GM21737 (cell line): ENCODE results near the gene FAM118A.
"Not testable (repeated sequence)": the region's sequence is repeated elsewhere in the genome, so short reads cannot be mapped to it uniquely, and the experiment has no call there.

Experiments
- ATAC-seq: cut with Tn5 transposase; IDR thresholded peaks from one replicate; pipeline ENCODE4 v1.9.1; 2021; ENCODE audit warnings: mild to moderate bottlenecking, moderate library complexity; ENCODE audit not compliant: unreplicated experiment

FAM118A gene

GRCh38 chr22:45309422-45310227 lies at the start of gene FAM118A:
Gene FAM118A, plus strand, starts transcription at chr22:45309934. Its CDS starts 12,446 bp downstream, at chr22:45322380.
- peak; percentile 66 for ATAC-seq

- ATAC-seq = not testable (repeated sequence)
Measured at GRCh38 chr22:45260395-45260759, 49.4 kb upstream of the FAM118A start.

GRCh38 chr22:45261407-45262088 lies 48.2 kb upstream of the FAM118A start:
- no peak for ATAC-seq

DNA sequence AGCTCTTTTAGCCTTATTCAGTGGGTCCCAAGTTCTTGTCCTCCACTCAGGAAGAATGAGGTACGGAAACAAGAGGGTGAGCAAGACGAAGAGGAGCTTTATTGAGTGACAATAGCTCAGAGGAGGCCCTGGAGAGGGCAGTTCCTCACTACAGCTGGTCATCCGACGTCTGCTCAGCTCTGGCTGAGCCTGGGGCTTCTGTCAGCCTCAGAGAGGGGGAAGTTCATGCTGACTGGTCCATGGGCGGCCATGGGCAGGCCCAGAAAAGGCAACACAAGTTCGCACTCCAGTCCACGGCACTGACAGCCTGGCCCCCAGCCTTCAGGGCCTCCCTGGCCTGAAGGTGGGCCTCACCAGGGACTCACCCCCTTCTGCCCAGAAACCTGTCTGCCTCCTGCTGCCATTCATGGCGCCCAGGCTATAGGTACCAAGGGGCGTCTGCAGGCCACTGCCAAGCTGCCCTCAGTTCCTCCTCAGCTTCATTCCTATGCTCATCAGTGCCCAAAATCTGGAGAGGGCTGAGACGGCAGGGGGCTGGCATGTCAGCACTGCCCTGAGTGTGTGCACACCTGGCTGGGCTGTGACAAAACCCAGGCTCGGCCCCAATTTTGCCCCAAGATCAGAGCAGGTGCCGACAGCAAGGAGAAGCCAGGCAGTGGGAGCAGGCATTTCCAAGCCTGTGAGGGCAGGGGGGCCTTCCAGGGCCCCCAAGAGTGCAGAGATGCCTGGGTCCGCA lies 47.4 kb upstream of the FAM118A start:
- ATAC-seq = no peak

GRCh38 chr22:45262931-45263462 lies 46.7 kb upstream of the FAM118A start:
- peak; percentile 27 for ATAC-seq

- ATAC-seq = peak; percentile 59
Measured at GRCh38 chr22:45263463-45264269, 46.1 kb upstream of the FAM118A start.

DNA sequence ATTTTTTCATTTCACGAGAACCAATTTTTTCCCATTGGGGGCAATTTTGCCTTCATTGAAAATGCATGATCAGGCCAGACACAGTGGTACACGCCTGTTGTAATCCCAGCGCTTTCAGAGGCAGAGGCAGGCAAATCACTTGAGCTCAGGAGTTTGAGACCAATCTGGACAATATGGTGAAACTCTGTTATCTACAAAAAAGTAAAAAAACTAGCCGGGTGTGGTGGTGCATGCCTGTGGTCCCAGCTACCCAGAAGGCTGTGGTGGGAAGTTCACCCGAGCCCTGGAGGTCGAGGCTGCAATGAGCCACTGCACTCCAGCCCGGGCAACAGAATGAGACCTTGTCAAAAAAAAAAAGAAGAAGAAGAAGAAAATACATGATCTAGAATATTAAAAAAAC lies 44.2 kb upstream of the FAM118A start:
- ATAC-seq = no peak

- ATAC-seq = peak; percentile 19
Measured at GRCh38 chr22:45268167-45268957, 41.4 kb upstream of the FAM118A start.

GRCh38 chr22:45268958-45269844 lies 40.5 kb upstream of the FAM118A start:
- ATAC-seq = peak; percentile 50

- ATAC-seq = no peak
Measured at GRCh38 chr22:45270095-45271020, 39.4 kb upstream of the FAM118A start.

DNA sequence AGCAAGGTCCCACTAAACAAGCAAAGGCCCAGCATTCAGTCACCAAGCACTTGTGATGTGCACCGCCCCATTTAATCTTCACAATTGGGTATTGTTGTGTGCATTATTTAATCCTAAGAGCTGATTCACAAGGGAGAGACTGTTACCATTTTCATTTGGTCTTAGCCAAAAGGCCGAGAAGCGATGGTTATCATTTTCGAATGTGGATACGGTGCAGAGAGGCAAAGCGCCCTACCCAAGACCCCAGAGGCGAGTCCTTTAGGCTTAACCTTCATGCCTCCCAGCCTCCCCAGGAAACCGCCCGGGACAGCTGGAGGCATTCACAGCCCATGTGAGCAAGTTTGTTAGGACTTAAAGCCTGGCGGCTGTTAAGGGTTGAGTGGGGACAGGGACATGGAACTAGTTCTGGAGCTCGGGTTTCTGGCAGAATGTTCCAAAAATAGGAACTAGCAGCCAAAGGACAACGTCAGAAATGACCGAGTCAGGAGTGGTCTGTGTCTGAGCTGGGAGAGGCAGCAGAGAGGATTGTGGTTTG lies 38.0 kb upstream of the FAM118A start:
- ATAC-seq = no peak

DNA sequence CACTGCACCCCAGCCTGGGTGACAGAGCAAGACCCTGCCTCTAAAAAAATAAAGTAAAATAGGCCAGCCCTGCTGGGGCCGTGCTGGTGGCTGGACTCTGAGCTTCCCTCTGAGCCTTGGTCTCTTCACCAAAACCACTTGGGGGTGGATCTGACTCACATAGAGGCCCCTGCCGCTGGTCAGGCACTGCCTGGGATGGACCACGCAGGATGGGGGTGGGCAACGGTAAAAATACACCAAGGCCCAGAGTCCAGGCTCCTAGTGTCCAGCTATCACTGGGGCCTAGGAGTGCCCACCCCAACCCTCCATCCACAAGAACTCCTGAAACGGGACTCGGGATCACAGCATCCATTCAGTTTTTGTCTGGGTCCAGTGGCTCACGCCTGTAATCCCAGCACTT lies 37.2 kb upstream of the FAM118A start:
- no peak for ATAC-seq

DNA sequence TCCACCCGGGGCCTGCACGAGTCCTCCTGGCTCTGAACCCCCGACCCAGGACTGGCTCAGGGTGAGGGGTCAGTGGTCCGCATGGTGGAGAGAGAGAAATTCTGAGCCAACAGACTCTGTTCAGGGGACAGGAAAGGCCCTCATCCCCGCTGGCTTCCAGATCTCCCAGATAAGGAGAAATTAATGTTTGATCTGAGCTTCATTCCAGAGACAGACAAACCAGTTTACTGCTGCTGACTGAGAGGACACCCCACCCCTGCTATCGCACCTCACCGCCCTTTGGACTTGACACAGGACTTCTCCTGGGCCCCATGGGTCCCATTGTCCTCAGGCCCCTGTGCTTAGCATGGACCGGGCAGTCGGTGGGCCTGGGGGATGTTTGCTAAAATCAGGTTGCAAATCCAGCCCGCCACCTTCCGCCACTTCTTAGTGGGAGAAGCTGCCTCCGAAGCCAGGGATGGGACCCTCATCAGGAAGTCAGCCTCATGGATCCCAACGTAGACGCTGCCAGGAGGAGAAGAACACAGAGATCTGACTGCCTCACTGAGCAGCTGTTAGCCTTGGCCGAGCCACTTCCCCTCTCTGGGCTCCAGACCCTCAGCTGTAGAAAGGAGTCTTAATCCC lies 36.2 kb upstream of the FAM118A start:
- ATAC-seq = no peak

DNA sequence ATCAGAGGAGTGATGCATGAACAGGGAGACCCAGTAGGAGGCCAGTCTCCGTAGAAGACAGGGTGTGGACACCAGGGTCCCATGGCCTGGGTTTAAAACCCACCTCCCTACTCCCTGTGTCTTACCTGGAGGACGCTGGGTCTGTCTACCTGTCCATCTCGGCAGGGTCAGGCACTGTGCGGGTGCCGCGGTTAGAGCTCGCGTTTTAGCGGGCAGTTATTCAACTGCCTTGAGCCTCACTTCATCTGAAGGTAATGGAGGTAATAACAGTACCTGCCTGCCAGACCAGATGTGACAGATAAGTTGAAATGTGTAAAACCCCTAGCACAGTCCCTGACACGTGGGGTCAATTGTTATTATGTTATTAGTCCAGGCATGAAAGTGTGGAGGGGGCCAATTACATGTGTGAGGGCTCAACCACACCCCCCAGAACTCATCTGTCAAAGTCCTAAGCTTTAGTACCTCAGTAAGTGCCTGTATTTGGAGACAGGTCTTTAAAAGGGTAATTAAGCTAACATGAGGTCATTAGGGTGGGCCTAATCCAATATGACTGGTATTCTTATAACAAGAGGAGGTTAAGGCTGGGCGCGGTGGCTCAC lies 33.1 kb upstream of the FAM118A start:
- no peak for ATAC-seq

- ATAC-seq = not testable (repeated sequence)
Measured at GRCh38 chr22:45277720-45278119, 32.0 kb upstream of the FAM118A start.

GRCh38 chr22:45278125-45278524 lies 31.6 kb upstream of the FAM118A start:
- ATAC-seq = no peak

- ATAC-seq = no peak
Measured at GRCh38 chr22:45280587-45280980, 29.1 kb upstream of the FAM118A start.
